Stomach (tissue), 9 donors: ENCODE results near the gene NUDT5. TPM values are rescaled to one million over a fixed set of nuclear protein-coding genes. Genes with fewer than 3 reads are reported as not detected.

Source experiments
- DNase-seq, 2 donors: peaks; one replicate each; pipeline versions ENCODE4 v3.0.0 to v3.0.0-alpha.2; 2013 to 2019
- H3K27ac ChIP-seq, 5 donors: fragments of 200-600 bp in 4 of 5; sonication (generic) in 4 of 5; one replicate each; pipeline ENCODE4 v1.5.1; 2013 to 2019; ENCODE audit warnings: mild to moderate bottlenecking in 1 of 5, moderate library complexity in 1 of 5
- H3K27me3 ChIP-seq, 3 donors: fragments of 200-600 bp; sonication (generic); one replicate each; pipeline ENCODE4 v1.5.1; 2017 to 2019; ENCODE audit warnings: mixed run types in 1 of 3
- H3K36me3 ChIP-seq, 4 donors: fragments of 200-600 bp; sonication (generic); 1 replicate in 3 of 4; 2 replicates in 1 of 4; pipeline ENCODE4 v1.5.1; 2016 to 2019
- H3K4me1 ChIP-seq, 4 donors: fragments of 200-600 bp; sonication (generic); one replicate each; pipeline ENCODE4 v1.5.1; 2016 to 2019
- H3K4me3 ChIP-seq, 4 donors: fragments of 200-600 bp; sonication (generic) in 3 of 4; one replicate each; pipeline ENCODE4 v1.5.1; 2016 to 2019; ENCODE audit warnings: mild to moderate bottlenecking in 1 of 4
- H3K9me3 ChIP-seq, 4 donors: fragments of 200-600 bp; sonication (generic); one replicate each; pipeline ENCODE4 v1.5.1; 2016 to 2019
- EP300 ChIP-seq: sonication (generic); formaldehyde crosslinking; IDR thresholded peaks from one replicate; pipeline ENCODE4 v1.6.1; 2017; ENCODE audit warnings: antibody characterized with exemption
- POLR2A ChIP-seq, 4 donors: fragments of 450-650 bp; IDR thresholded peaks; one replicate each; pipeline ENCODE4 v1.6.1; 2016; ENCODE audit warnings: antibody characterized with exemption in 4 of 4, control low read depth in 2 of 4, mild to moderate bottlenecking in 1 of 4, moderate library complexity in 1 of 4
- POLR2AphosphoS5 ChIP-seq, 3 donors: sonication (generic); formaldehyde crosslinking; IDR thresholded peaks; one replicate each; pipeline ENCODE4 v1.6.1; 2016; ENCODE audit warnings: antibody characterized with exemption in 3 of 3
- WGBS, 5 donors: extraction: QIAGEN DNeasy Blood & Tissue Kit in 3 of 5; methylation state at CpG; one replicate each; pipeline versions ENCODE4 v1.1.5 to v1.1.7; 2013 to 2018; 5-methylcytosine and 5-hydroxymethylcytosine counted together
- intact Hi-C: fragments of 100-400 bp; cut with DNase I; formaldehyde crosslinking; loops from one replicate; pipeline ENCODE4 v1.15.1; 2023; ENCODE audit warnings: low total_unique reads
- polyA plus RNA-seq, 3 donors: library from polyadenylated mRNA; stranded (reverse); fragments of 200-250 nt; gene quantifications; one replicate each; pipeline ENCODE4 v1.2.3, GENCODE V29; 2013
- total RNA-seq, 5 donors: library from RNA; depleted of rRNA; stranded (reverse); fragments of >200 nt; gene quantifications; one replicate each; pipeline versions ENCODE4 v1.1.0 to v1.2.3, GENCODE V29; 2014 to 2016
- TF ChIP-seq, protein P1 (sequence below), 7 experiments: fragments of 450-650 bp in 4 of 7; fragments of 200-600 bp in 3 of 7; sonication (generic) in 3 of 7; IDR thresholded peaks; one replicate each; pipeline ENCODE4 v1.5.1; 2016 to 2019; ENCODE audit warnings: antibody characterized with exemption in 7 of 7, control low read depth in 2 of 7, mild to moderate bottlenecking in 1 of 7
- donor health status: healthy with polysubstance abuse.
- donor health status: Bipolar disorder and iron deficiency.
- donor health status: healthy.

NUDT5 gene
- total and polyA plus RNA-seq, 8 donors = 21.4 to 49.4 (median 38.7) TPM

DNA sequence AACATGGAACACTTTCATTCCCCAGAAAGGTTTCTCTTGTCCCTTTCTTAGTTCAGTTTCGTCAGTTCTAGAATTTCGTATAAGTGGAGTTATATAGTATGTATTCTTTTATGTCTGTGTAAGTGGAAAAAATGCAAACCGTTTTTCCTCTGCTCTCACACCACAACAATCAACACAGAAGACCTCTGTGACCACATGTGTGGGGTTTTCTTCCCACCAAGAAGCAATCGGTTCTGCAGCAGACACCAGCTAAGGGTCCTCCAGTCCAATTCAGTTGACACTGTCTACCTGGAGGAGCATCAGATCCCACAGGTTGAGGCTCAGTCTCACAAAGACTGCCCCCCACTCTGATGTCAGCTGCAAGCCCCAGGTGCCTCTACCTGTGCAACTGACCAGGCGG, 6.5 kb upstream of the NUDT5 start:
- peaks cover 14 to 71% (median 67%) of the 10 kb centered on the region in 4 donors for H3K36me3 ChIP-seq
- whole genome bisulfite sequencing, 5 donors = 83 to 91% (median 85%) methylated on average over 4 to 5 of the region's 5 CpGs

GRCh38 chr10:12201543-12201942, 5.9 kb upstream of the NUDT5 start:
- Histone ChIP-seq H3K4me1 (peaks cover 11 to 25% (median 18%) of the 10 kb centered on the region in 4 donors), H3K27me3 (no peaks in the 10 kb centered on the region), H3K4me3 (no peak overlapping the region), H3K9me3 (no peaks in the 10 kb centered on the region), H3K27ac (no peak overlapping the region), H3K36me3 (peaks cover 14 to 71% (median 66%) of the 10 kb centered on the region in 4 donors)
- WGBS, 5 donors = 76 to 87% (median 85%) methylated on average over 3 of the region's 3 CpGs
- intact Hi-C loops = no loop called here
- TF ChIP-seq EP300 = no peak
- TF ChIP-seq, protein P1, sequence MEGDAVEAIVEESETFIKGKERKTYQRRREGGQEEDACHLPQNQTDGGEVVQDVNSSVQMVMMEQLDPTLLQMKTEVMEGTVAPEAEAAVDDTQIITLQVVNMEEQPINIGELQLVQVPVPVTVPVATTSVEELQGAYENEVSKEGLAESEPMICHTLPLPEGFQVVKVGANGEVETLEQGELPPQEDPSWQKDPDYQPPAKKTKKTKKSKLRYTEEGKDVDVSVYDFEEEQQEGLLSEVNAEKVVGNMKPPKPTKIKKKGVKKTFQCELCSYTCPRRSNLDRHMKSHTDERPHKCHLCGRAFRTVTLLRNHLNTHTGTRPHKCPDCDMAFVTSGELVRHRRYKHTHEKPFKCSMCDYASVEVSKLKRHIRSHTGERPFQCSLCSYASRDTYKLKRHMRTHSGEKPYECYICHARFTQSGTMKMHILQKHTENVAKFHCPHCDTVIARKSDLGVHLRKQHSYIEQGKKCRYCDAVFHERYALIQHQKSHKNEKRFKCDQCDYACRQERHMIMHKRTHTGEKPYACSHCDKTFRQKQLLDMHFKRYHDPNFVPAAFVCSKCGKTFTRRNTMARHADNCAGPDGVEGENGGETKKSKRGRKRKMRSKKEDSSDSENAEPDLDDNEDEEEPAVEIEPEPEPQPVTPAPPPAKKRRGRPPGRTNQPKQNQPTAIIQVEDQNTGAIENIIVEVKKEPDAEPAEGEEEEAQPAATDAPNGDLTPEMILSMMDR (IDR thresholded peaks at IDR 0.05) = no peak
- TF ChIP-seq POLR2AphosphoS5 (IDR thresholded peaks at IDR 0.05) = no peak
- no peak for TF ChIP-seq POLR2A (IDR thresholded peaks at IDR 0.05)
- DNase-seq = no peak

More for the DNA sequence above, 6.5 kb upstream of the NUDT5 start:
- TF ChIP-seq, protein P1 (IDR thresholded peaks at IDR 0.05) = no peak
- TF ChIP-seq EP300 (no peak), POLR2A (IDR thresholded peaks at IDR 0.05) (no peak), POLR2AphosphoS5 (IDR thresholded peaks at IDR 0.05) (no peak)
- H3K9me3 ChIP-seq = no peaks in the 10 kb centered on the region
- H3K4me3 ChIP-seq = no peak overlapping the region
- DNase-seq = no peak
- H3K4me1 ChIP-seq = peaks cover 5 to 19% (median 11%) of the 10 kb centered on the region in 4 donors
- H3K27me3 ChIP-seq = no peaks in the 10 kb centered on the region
- intact Hi-C loops = no loop called here
- no peak overlapping the region for H3K27ac ChIP-seq

DNA sequence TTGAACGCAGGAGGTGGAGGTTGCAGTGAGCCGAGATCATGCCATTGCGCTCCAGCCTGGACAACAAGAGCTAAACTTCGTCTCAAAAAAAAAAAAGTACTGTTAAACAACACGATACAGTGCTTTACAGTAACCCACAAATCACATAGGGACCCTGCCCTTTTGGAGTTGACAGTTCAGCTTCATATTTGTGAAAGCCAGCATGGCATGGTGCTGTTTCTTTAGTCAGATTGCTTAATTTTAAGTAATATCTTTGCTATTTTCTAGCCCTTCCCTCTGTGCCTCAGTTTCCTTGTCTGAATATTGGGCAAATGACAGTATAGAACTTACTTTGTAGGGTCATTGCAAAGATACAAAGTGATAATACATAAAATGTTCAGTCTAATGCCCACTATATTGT, 5.2 kb upstream of the NUDT5 start:
- H3K9me3 ChIP-seq = no peaks in the 10 kb centered on the region
- no peak overlapping the region for H3K27ac ChIP-seq
- H3K27me3 ChIP-seq = no peaks in the 10 kb centered on the region
- intact Hi-C loops = no loop called here
- peaks cover 14 to 70% (median 66%) of the 10 kb centered on the region in 4 donors for H3K36me3 ChIP-seq
- H3K4me3 ChIP-seq = no peak overlapping the region
- no peak for DNase-seq
- H3K4me1 ChIP-seq = peaks cover 11 to 25% (median 19%) of the 10 kb centered on the region in 4 donors
- 94 to 98% (median 97%) methylated on average over 5 of the region's 5 CpGs for WGBS, 5 donors
- TF ChIP-seq EP300 (no peak), POLR2AphosphoS5 (IDR thresholded peaks at IDR 0.05) (no peak), POLR2A (IDR thresholded peaks at IDR 0.05) (no peak)
- TF ChIP-seq, protein P1 (IDR thresholded peaks at IDR 0.05) = no peak

GRCh38 chr10:12198156-12198555, 2.5 kb upstream of the NUDT5 start:
- intact Hi-C loops = no loop called here
- peaks cover 14 to 45% (median 41%) of the 10 kb centered on the region in 4 donors for H3K36me3 ChIP-seq
- H3K4me3 ChIP-seq = no peak overlapping the region
- peaks cover 23 to 44% (median 36%) of the 10 kb centered on the region in 4 donors for H3K4me1 ChIP-seq
- TF ChIP-seq EP300 (no peak), POLR2AphosphoS5 (IDR thresholded peaks at IDR 0.05) (no peak), POLR2A (IDR thresholded peaks at IDR 0.05) (no peak)
- TF ChIP-seq, protein P1 (IDR thresholded peaks at IDR 0.05) = no peak
- DNase-seq = no peak
- H3K9me3 ChIP-seq = no peaks in the 10 kb centered on the region
- H3K27me3 ChIP-seq = no peaks in the 10 kb centered on the region
- no peak overlapping the region for H3K27ac ChIP-seq
- WGBS, 5 donors = 84 to 96% (median 93%) methylated on average over 2 of the region's 2 CpGs
